Stimulated activated CD4-positive, alpha-beta T cell treated with anti-CD3 and anti-CD28 coated beads, Interleukin-12 subunit alpha, Interleukin-12 subunit beta, amount 100 ng/mL, for 24 hours (primary cell): ENCODE results near the gene ZNF460.
"Not testable (repeated sequence)": the region's sequence is repeated elsewhere in the genome, so short reads cannot be mapped to it uniquely, and the experiment has no call there.

Experiments
- DNase-seq, 2 experiments: peaks; one replicate each; pipeline ENCODE4 v3.0.0-alpha.2; 2020; ENCODE audit warnings: low read depth in 2 of 2

ZNF460 gene

GRCh38 chr19:57280165-57280961, at the start of gene ZNF460:
TSS of gene ZNF460 (plus strand) at chr19:57280485. CDS start at chr19:57280807, 322 bp downstream.
- peak; percentile 91 to 93 for DNase-seq

- no peak for DNase-seq
These were observed 48.6 kb upstream of the ZNF460 start for GRCh38 chr19:57231686-57232085.

- DNase-seq: no peak
These were observed 47.1 kb upstream of the ZNF460 start for GRCh38 chr19:57233207-57233606.

- DNase-seq: no peak
These were observed 40.3 kb upstream of the ZNF460 start for GRCh38 chr19:57239982-57240310.

- peak; percentile 91 to 92 for DNase-seq
These were observed 39.8 kb upstream of the ZNF460 start, which contains the start of gene ZNF805 for GRCh38 chr19:57240311-57241090. TSS of gene ZNF805 (plus strand) at chr19:57240632. CDS start at chr19:57240892, 260 bp downstream.

- no peak for DNase-seq
These were observed 39.1 kb upstream of the ZNF460 start for GRCh38 chr19:57241176-57241575.

- DNase-seq: no peak
These were observed 37.5 kb upstream of the ZNF460 start for GRCh38 chr19:57242821-57243220.

- no peak for DNase-seq
These were observed 35.8 kb upstream of the ZNF460 start for GRCh38 chr19:57244513-57244912.

GRCh38 chr19:57245066-57245465, 35.2 kb upstream of the ZNF460 start:
- no peak for DNase-seq

- no peak for DNase-seq
These were observed 34.3 kb upstream of the ZNF460 start for GRCh38 chr19:57245959-57246358.

GRCh38 chr19:57248646-57249045, 31.6 kb upstream of the ZNF460 start:
- no peak for DNase-seq

- DNase-seq: no peak
These were observed 31.0 kb upstream of the ZNF460 start for GRCh38 chr19:57249329-57249728.

GRCh38 chr19:57253767-57254166, 26.5 kb upstream of the ZNF460 start:
- not testable (repeated sequence) for DNase-seq

GRCh38 chr19:57262044-57262443, 18.2 kb upstream of the ZNF460 start:
- DNase-seq: no peak

- no peak for DNase-seq
These were observed 17.0 kb upstream of the ZNF460 start for GRCh38 chr19:57263244-57263741.

- no peak for DNase-seq
These were observed 13.0 kb upstream of the ZNF460 start for GRCh38 chr19:57267291-57267690.

- no peak for DNase-seq
These were observed 10.6 kb upstream of the ZNF460 start for GRCh38 chr19:57269515-57270250.

- DNase-seq: no peak
These were observed 9.0 kb upstream of the ZNF460 start for GRCh38 chr19:57271280-57271679.

GRCh38 chr19:57273014-57273413, 7.3 kb upstream of the ZNF460 start:
- DNase-seq: no peak

GRCh38 chr19:57276430-57276829, 3.9 kb upstream of the ZNF460 start:
- DNase-seq: no peak

GRCh38 chr19:57278481-57278880, 1.8 kb upstream of the ZNF460 start:
- DNase-seq: not testable (repeated sequence)
